IMR-90 (cell line): Measurements from ENCODE around the gene SLC44A5. TPM values are rescaled to one million over a fixed set of nuclear protein-coding genes. Genes with fewer than 3 reads are reported as not detected.

Experiments
- ATAC-seq: fragments of 200-7000 bp; cut with Tn5 transposase; 2 replicates; pipeline ENCODE4 v1.9.1; 2020; ENCODE audit warnings: low read depth, mild to moderate bottlenecking, moderate library complexity
- BruUV-seq: library from RNA; stranded (reverse); fragments of 400-500 nt; replicated peaks from 2 replicates; lab custom pipeline; 2021; lab: Mats Ljungman, UMichigan
- CTCF ChIA-PET: fragments of 300-600 bp; formaldehyde crosslinking; extraction: SDS; loops from one replicate; lab custom pipeline; 2021; ENCODE audit warnings: antibody characterized with exemption; lab: Yijun Ruan, JAX
- POLR2A ChIA-PET: fragments of 300-600 bp; sonication (Branson Sonifier 250); formaldehyde crosslinking; loops from one replicate; lab custom pipeline; 2022; ENCODE audit warnings: antibody characterized with exemption; ENCODE audit not compliant: unreplicated experiment; lab: Charles Lee
- DNase-seq: peaks from one replicate; pipeline ENCODE4 v3.0.0; 2013
- H2AFZ ChIP-seq: replicated peaks from 2 replicates; pipeline ENCODE3; 2013; ENCODE audit warnings: low read length, mild to moderate bottlenecking; ENCODE audit not compliant: poor library complexity
- H2AK5ac ChIP-seq: 2 replicates; pipeline ENCODE4 v1.6.1; 2013; ENCODE audit warnings: low read depth, low read length, inconsistent platforms
- H2AK9ac ChIP-seq: replicated peaks from 2 replicates; pipeline ENCODE3; 2013; ENCODE audit warnings: mild to moderate bottlenecking, low read depth, low read length, moderate library complexity; ENCODE audit not compliant: poor library complexity
- H2BK120ac ChIP-seq: 2 replicates; pipeline ENCODE4 v1.6.1; 2013; ENCODE audit warnings: low read depth, low read length, inconsistent platforms
- H2BK15ac ChIP-seq: 3 replicates; pipeline ENCODE4 v1.6.1; 2013; ENCODE audit warnings: low read depth, low read length, inconsistent platforms
- H2BK20ac ChIP-seq: 2 replicates; pipeline ENCODE4 v1.6.1; 2013; ENCODE audit warnings: low read depth, mild to moderate bottlenecking, inconsistent platforms, low read length, moderate library complexity
- H2BK5ac ChIP-seq: 2 replicates; pipeline ENCODE4 v1.6.1; 2013; ENCODE audit warnings: mild to moderate bottlenecking, low read depth, low read length, inconsistent platforms; ENCODE audit not compliant: poor library complexity, severe bottlenecking
- H3K14ac ChIP-seq: replicated peaks from 2 replicates; pipeline ENCODE4 v1.6.1; 2013; ENCODE audit warnings: low read depth, low read length, inconsistent platforms
- H3K18ac ChIP-seq: 2 replicates; pipeline ENCODE4 v1.6.1; 2013; ENCODE audit warnings: low read depth, low read length, control low read depth
- H3K23ac ChIP-seq: 2 replicates; pipeline ENCODE4 v1.6.1; 2013; ENCODE audit warnings: low read depth, low read length, inconsistent platforms
- H3K27ac ChIP-seq: 2 replicates; pipeline ENCODE4 v1.5.1; 2013; ENCODE audit warnings: mild to moderate bottlenecking, control low read depth, low read length; ENCODE audit not compliant: insufficient read depth
- H3K27me3 ChIP-seq: 2 replicates; pipeline ENCODE4 v1.6.1; 2013; ENCODE audit warnings: low read length; ENCODE audit not compliant: control insufficient read depth, insufficient read depth
- H3K36me3 ChIP-seq: 2 replicates; pipeline ENCODE4 v1.6.1; 2013; ENCODE audit warnings: low read length, mixed read lengths; ENCODE audit not compliant: control insufficient read depth, insufficient read depth
- H3K4ac ChIP-seq: 2 replicates; pipeline ENCODE4 v1.6.1; 2013; ENCODE audit warnings: low read depth, low read length, inconsistent platforms
- H3K4me1 ChIP-seq: 2 replicates; pipeline ENCODE4 v1.6.1; 2013; ENCODE audit warnings: low read length, mixed read lengths; ENCODE audit not compliant: control insufficient read depth, insufficient read depth
- H3K4me2 ChIP-seq: 2 replicates; pipeline ENCODE4 v1.6.1; 2013; ENCODE audit warnings: low read depth, mild to moderate bottlenecking, control low read depth, low read length, moderate library complexity
- H3K4me3 ChIP-seq: 2 replicates; pipeline ENCODE4 v1.5.1; 2013; ENCODE audit warnings: low read depth, mild to moderate bottlenecking, control low read depth, low read length, moderate library complexity; ENCODE audit not compliant: insufficient read depth
- H3K56ac ChIP-seq: 2 replicates; pipeline ENCODE4 v1.6.1; 2013; ENCODE audit warnings: low read length, inconsistent platforms; ENCODE audit not compliant: insufficient read depth; ENCODE audit errors: extremely low read depth
- H3K79me1 ChIP-seq, 2 experiments: 2 replicates each; pipeline ENCODE4 v1.6.1; 2013; ENCODE audit warnings: low read length in 2 of 2, inconsistent platforms in 1 of 2, low read depth in 1 of 2
- H3K9ac ChIP-seq: 2 replicates; pipeline ENCODE4 v1.6.1; 2013; ENCODE audit warnings: low read depth, low read length, control low read depth
- H3K9me1 ChIP-seq: 2 replicates; pipeline ENCODE4 v1.6.1; 2013; ENCODE audit warnings: low read length, inconsistent platforms; ENCODE audit not compliant: insufficient read depth
- H3K9me3 ChIP-seq: 2 replicates; pipeline ENCODE4 v1.6.1; 2013; ENCODE audit warnings: low read length; ENCODE audit not compliant: control insufficient read depth, insufficient read depth
- H4K20me1 ChIP-seq: 2 replicates; pipeline ENCODE4 v1.6.1; 2013; ENCODE audit warnings: low read length, inconsistent platforms; ENCODE audit not compliant: insufficient read depth
- H4K5ac ChIP-seq: 2 replicates; pipeline ENCODE4 v1.6.1; 2013; ENCODE audit warnings: mild to moderate bottlenecking, low read depth, low read length, control low read depth
- H4K8ac ChIP-seq, 2 experiments: 2 replicates each; pipeline ENCODE4 v1.6.1; 2013; ENCODE audit warnings: low read depth in 2 of 2, low read length in 2 of 2, control low read depth in 1 of 2, inconsistent platforms in 1 of 2
- H4K91ac ChIP-seq: 2 replicates; pipeline ENCODE4 v1.6.1; 2013; ENCODE audit warnings: low read depth, low read length, inconsistent platforms; ENCODE audit not compliant: insufficient read depth
- BHLHE40 ChIP-seq: fragments of 150-350 bp; IDR thresholded peaks from 2 replicates; pipeline ENCODE4 v1.6.1; 2016; ENCODE audit warnings: mild to moderate bottlenecking, low read depth, low read length
- CHD1 ChIP-seq: IDR thresholded peaks from 2 replicates; pipeline ENCODE4 v1.6.1; 2012; ENCODE audit warnings: low read depth, low read length, improper control_type of control experiment
- MAFK ChIP-seq: IDR thresholded peaks from 2 replicates; pipeline ENCODE4 v1.6.1; 2012; ENCODE audit warnings: low read depth, low read length, improper control_type of control experiment
- MAZ ChIP-seq: IDR thresholded peaks from 2 replicates; pipeline ENCODE4 v1.6.1; 2012; ENCODE audit warnings: low read depth, mild to moderate bottlenecking, low read length, improper control_type of control experiment, moderate library complexity, borderline replicate concordance
- MXI1 ChIP-seq: IDR thresholded peaks from 2 replicates; pipeline ENCODE4 v1.6.1; 2012; ENCODE audit warnings: low read depth, mild to moderate bottlenecking, low read length, moderate library complexity, borderline replicate concordance
- NFE2L2 ChIP-seq: fragments of 150-350 bp; IDR thresholded peaks from 2 replicates; pipeline ENCODE4 v1.6.1; 2016; ENCODE audit warnings: low read depth, mild to moderate bottlenecking, low read length
- RAD21 ChIP-seq: IDR thresholded peaks from 2 replicates; pipeline ENCODE4 v1.6.1; 2012; ENCODE audit warnings: low read length, improper control_type of control experiment
- RCOR1 ChIP-seq: IDR thresholded peaks from 2 replicates; pipeline ENCODE4 v1.6.1; 2012; ENCODE audit warnings: mild to moderate bottlenecking, low read length, improper control_type of control experiment; ENCODE audit not compliant: insufficient replicate concordance
- WGBS, 2 experiments: methylation state at CpG; one replicate each; pipeline versions ENCODE4 v1.1.5 to v1.1.7; 2013; ENCODE audit warnings: missing lambda C conversion rate in 2 of 2; ENCODE audit not compliant: insufficient read length in 1 of 2; ENCODE audit errors: extremely low coverage in 2 of 2; 5-methylcytosine and 5-hydroxymethylcytosine counted together
- dilution Hi-C: fragments of 300-500 bp; cut with HindIII; formaldehyde crosslinking; loops from one replicate; pipeline ENCODE4 v1.14.3; 2018; ENCODE audit warnings: low sequenced_read_pairs; ENCODE audit not compliant: unreplicated experiment
- in situ Hi-C: fragments of 300-500 bp; cut with MboI; formaldehyde crosslinking; loops from 3 replicates; pipeline ENCODE4 v1.14.3; 2019; ENCODE audit warnings: low sequenced_read_pairs, inconsistent platforms, mixed read lengths
- intact Hi-C: fragments of 100-400 bp; cut with micrococcal nuclease; formaldehyde crosslinking; loops from 2 replicates; pipeline ENCODE4 v1.10.0; 2022
- polyA plus RNA-seq, 3 experiments: library from polyadenylated mRNA; depleted of rRNA; stranded (reverse); fragments of >200 nt; gene quantifications; 2 replicates each; pipeline ENCODE4 v1.2.3, GENCODE V29; 2012; ENCODE audit warnings: low replicate concordance in 1 of 3
- total RNA-seq: library from RNA; depleted of rRNA; stranded (reverse); fragments of >200 nt; gene quantifications from 2 replicates; pipeline ENCODE4 v1.2.3, GENCODE V29; 2012
- TF ChIP-seq, protein P1 (sequence below): fragments of 150-350 bp; IDR thresholded peaks from 2 replicates; pipeline ENCODE4 v1.6.1; 2017; ENCODE audit warnings: mild to moderate bottlenecking, antibody characterized with exemption, low read length, low read depth
- TF ChIP-seq, protein P2 (sequence below): conservative IDR thresholded peaks from 2 replicates; pipeline ENCODE4 v1.5.1; 2012; ENCODE audit warnings: mild to moderate bottlenecking, low read depth, low read length, improper control_type of control experiment

SLC44A5 gene
- total and polyA plus RNA-seq, 2 of the 4 experiments (the other 2 are of a cell fraction): under 0.01 TPM; not detected in 1

GRCh38 chr1:75472089-75472970 lies 138.6 kb downstream of the SLC44A5 start:
- TF ChIP-seq MAZ: no peak
- TF ChIP-seq BHLHE40: no peak
- TF ChIP-seq, protein P1, sequence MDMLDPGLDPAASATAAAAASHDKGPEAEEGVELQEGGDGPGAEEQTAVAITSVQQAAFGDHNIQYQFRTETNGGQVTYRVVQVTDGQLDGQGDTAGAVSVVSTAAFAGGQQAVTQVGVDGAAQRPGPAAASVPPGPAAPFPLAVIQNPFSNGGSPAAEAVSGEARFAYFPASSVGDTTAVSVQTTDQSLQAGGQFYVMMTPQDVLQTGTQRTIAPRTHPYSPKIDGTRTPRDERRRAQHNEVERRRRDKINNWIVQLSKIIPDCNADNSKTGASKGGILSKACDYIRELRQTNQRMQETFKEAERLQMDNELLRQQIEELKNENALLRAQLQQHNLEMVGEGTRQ: no peak
- TF ChIP-seq NFE2L2: no peak
- TF ChIP-seq MXI1: no peak
- no peak for TF ChIP-seq RCOR1
- TF ChIP-seq CHD1: no peak
- TF ChIP-seq MAFK: no peak
- TF ChIP-seq RAD21: no peak
- TF ChIP-seq, protein P2, sequence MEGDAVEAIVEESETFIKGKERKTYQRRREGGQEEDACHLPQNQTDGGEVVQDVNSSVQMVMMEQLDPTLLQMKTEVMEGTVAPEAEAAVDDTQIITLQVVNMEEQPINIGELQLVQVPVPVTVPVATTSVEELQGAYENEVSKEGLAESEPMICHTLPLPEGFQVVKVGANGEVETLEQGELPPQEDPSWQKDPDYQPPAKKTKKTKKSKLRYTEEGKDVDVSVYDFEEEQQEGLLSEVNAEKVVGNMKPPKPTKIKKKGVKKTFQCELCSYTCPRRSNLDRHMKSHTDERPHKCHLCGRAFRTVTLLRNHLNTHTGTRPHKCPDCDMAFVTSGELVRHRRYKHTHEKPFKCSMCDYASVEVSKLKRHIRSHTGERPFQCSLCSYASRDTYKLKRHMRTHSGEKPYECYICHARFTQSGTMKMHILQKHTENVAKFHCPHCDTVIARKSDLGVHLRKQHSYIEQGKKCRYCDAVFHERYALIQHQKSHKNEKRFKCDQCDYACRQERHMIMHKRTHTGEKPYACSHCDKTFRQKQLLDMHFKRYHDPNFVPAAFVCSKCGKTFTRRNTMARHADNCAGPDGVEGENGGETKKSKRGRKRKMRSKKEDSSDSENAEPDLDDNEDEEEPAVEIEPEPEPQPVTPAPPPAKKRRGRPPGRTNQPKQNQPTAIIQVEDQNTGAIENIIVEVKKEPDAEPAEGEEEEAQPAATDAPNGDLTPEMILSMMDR: no peak
- intact Hi-C loops (no loop called here), in situ Hi-C loops (no loop called here), dilution Hi-C loops (no loop called here)
- no CpG with 5 or more reads among the region's 5 CpGs for WGBS, 2 experiments
- Histone ChIP-seq H4K8ac (no peak overlapping the region), H3K27me3 (no peaks in the 10 kb centered on the region), H4K5ac (no peak overlapping the region), H2BK5ac (no peak overlapping the region), H3K36me3 (no peaks in the 10 kb centered on the region), H3K23ac (no peak overlapping the region), H2AK9ac (no peak overlapping the region), H3K79me1 (no peaks in the 10 kb centered on the region), H2BK20ac (no peak overlapping the region), H3K9me1 (no peaks in the 10 kb centered on the region), H3K4ac (no peak overlapping the region), H2BK120ac (no peak overlapping the region), H3K4me1 (no peaks in the 10 kb centered on the region), H3K9ac (no peak overlapping the region), H4K91ac (no peak overlapping the region), H3K27ac (no peak overlapping the region), H4K20me1 (no peaks in the 10 kb centered on the region), H3K18ac (no peak overlapping the region), H2AFZ (no peak overlapping the region), H3K4me3 (no peak overlapping the region), H2AK5ac (no peak overlapping the region), H3K14ac (no peak overlapping the region), H2BK15ac (no peak overlapping the region), H3K9me3 (peaks cover 4% of the 10 kb centered on the region; the same call in 1 of the 2 replicates), H3K4me2 (no peak overlapping the region), H3K56ac (no peak overlapping the region)
- POLR2A ChIA-PET: no interaction called here
- DNase-seq (no peak), ATAC-seq (no peak)
- CTCF ChIA-PET: no interaction called here
- BruUV-seq: no TSS peak
